HG02973 (cell line): ENCODE measurements around the gene PLEKHH1.

ENCODE experiments used
- ATAC-seq: cut with Tn5 transposase; IDR thresholded peaks from one replicate; pipeline ENCODE4 v1.9.1; 2021; ENCODE audit warnings: moderate library complexity; ENCODE audit not compliant: unreplicated experiment

The PLEKHH1 gene

DNA sequence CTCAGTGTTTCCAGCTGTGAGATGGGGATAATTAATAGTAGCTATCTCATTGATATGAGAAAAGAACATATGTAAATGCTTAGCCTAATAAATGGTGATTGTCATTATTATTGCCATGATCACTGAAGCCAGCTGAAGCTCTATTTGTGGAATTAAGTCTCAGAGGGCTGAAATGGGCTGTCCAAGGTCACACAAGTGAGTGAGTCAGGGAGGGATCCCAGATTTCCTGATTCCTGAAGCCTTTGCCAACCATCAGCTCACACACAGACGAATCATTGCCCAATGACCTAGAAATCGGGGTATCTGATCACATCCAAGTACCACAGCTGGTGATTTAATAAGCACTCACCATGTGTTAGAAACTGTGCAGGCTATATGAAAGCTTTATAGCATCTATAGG lies 23.0 kb upstream of the PLEKHH1 start:
- no peak for ATAC-seq

DNA sequence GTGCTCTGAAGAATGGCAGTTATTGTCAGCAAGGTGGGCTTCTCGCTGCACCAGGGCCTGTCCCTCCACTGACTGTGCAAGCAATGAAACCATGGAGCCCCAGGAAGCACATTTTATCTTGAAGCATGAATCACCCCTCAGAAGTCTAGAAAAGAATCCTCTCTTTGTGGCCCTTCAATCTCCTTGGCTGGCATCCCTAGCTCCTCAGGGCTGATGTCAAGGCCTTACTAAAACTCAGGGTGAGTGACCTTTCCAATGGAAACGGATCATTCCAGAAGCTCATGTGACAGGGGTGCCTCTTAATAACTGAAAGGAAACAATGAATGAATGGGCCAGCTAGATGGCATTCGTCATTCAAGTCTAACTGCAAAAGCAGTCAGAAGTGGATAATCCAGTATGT lies 22.3 kb upstream of the PLEKHH1 start:
- no peak for ATAC-seq

GRCh38 chr14:67512463-67513310 lies 20.4 kb upstream of the PLEKHH1 start:
- no peak for ATAC-seq

- ATAC-seq = no peak
Measured at GRCh38 chr14:67513631-67514108, 19.4 kb upstream of the PLEKHH1 start.

GRCh38 chr14:67514203-67514607 lies 18.9 kb upstream of the PLEKHH1 start:
- no peak for ATAC-seq

GRCh38 chr14:67514650-67515385 lies 18.3 kb upstream of the PLEKHH1 start:
- ATAC-seq = no peak

DNA sequence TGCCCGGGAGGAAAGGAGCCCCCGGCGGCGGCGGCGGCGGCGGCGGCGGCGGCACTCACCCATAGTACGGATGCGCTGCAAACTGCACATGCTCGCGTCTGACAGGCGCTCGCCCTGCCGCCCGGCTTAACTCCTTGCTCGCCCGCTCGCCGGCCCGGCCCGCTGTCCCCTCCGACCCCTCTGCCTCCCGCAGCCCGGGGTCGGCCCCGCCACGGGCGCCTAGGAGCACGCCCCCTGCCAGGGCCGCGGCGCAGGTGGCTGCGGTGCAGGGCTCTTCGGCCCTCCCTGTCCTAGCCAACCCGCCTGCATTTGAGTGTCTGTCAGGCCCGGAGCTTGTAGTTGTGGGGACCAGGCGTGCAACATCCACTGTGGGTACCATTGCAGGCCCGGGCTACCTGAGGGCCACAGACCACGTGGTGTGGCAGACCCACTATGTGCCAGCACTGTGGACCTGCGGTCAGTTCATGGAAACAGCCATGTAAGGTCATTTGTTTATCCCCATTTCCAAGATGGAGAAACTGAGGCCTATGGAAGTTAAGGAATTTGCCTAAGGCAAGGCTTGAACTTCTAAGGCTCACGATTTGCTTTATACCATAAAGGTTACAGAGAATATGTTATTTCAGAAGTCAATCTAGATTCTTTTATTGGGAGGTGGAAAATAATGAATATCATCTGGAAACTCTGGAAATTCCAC lies 17.6 kb upstream of the PLEKHH1 start:
- ATAC-seq = no peak

DNA sequence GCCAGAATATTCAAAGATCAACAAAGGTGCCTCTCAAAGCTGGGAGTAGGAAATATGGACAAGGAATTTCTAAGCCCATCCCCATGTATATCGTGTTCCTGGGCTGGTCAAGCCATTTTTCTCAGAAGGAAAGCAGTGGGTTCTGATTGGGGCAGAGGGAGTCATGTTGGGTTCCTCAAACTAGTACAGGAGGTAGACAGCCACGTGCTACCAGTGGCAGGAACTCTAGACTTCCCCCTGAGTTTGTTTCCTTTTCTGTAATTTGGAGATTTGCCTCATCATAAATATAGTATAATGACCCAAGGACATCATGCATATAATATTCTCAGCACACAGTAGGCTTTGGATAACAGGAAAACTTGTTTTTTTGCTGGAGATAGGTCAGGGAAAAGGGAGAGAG lies 16.4 kb upstream of the PLEKHH1 start:
- no peak for ATAC-seq

- ATAC-seq = no peak
Measured at GRCh38 chr14:67517083-67517482, 16.0 kb upstream of the PLEKHH1 start.

DNA sequence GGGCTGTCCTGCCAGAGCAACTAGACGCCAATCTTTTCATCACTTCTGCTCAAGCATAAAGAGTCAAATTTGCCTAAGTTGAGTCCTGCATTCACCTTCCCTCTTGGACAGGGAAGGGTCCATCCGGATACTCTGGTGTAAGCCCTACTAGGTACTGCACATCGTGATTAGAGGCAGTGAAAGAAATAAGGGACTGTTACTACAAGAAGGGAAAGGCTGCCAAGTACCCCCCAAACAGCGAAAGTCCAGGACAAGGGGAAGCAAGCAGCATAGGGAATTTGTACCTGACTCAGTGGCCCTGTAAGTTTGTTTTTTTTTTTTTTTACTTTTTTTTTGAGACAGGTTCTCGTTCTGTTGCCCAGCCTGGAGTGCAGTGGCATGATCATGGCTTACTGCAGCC lies 13.7 kb upstream of the PLEKHH1 start:
- ATAC-seq = no peak

GRCh38 chr14:67520482-67520881 lies 12.6 kb upstream of the PLEKHH1 start:
- ATAC-seq = no peak

GRCh38 chr14:67522270-67522669 lies 10.8 kb upstream of the PLEKHH1 start:
- ATAC-seq = no peak

DNA sequence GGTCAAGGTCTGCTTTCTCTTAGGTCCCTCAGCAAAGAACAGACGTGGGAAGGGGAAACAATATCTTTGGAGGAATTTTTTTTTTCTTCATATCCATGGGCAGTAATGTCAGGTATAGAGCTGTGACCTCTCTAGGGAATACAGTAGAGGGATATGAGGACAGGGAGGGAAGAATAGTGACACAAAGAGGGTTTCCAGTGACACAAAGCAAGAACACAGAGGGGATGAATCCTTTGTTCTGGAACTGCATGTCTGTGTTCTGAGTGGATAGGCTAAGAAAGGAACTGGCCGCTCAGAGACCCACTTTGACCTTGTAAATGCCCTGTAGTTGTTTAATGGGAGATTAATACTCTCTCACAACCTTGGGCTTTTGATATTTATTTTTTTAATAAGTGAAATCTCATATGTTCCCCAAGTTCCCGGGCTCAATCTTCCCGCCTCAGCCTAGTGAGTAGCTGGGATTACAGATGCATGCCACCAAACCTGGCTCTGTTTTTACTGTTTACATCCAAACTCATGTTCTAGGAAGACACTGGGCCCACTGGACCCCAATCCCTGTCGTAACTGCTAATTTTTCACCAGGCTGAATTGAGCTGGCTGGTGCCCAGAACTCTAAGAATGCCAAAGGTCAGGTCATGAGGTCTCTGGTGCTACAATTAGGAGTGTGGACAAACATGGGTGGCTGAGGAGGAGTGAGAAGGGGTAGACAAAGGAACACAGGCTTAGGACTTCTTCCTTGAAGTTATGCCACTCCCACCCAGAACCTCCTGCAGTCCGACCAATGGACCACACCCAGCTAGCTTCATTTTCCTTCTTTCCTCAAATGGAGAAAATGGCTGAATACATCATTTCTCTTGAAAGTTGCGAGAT lies 9.1 kb upstream of the PLEKHH1 start:
- ATAC-seq = no peak

- no peak for ATAC-seq
Measured at GRCh38 chr14:67524634-67524963, 8.5 kb upstream of the PLEKHH1 start.

GRCh38 chr14:67525389-67525788 lies 7.7 kb upstream of the PLEKHH1 start:
- no peak for ATAC-seq

DNA sequence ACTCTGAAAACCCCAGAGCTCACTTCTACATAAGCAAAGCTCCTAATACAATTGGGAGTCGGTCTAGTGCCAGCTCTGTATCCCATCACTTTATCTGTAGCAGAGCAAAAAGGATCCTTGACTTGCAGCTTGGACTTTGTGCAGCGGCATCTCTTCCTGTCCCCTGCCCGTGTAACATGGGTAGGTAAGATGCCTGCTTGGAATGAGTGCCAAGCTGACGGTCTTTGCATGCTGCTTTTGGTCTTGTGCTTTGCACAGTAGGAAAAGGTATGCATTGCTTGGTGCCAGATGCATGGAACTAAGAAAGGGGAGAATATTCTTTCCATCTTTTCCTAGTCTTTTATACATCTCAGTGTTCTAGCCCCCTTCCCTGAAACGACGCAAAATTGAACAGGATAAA lies 6.9 kb upstream of the PLEKHH1 start:
- no peak for ATAC-seq

GRCh38 chr14:67526676-67527459 lies 6.2 kb upstream of the PLEKHH1 start:
- no peak for ATAC-seq

DNA sequence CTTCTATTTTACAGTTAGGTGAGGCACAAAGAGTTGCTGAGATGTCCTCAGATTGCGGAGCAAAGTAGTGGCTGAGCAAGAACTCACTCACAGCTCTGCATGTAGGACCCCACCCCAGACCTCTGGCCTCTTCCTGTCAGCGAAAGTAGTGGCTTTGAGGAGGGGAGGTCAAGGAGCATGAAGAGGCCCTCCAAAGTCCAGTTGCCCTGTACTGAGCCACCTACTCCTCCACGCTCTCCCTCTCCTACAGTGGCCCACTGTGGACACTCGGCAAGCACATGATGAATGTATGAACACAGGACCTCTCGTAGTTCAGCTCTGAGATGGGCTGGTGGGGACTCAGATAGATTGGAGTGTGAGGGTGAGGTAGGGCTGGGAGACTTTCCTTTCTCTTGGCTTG lies 5.3 kb upstream of the PLEKHH1 start:
- ATAC-seq = no peak

DNA sequence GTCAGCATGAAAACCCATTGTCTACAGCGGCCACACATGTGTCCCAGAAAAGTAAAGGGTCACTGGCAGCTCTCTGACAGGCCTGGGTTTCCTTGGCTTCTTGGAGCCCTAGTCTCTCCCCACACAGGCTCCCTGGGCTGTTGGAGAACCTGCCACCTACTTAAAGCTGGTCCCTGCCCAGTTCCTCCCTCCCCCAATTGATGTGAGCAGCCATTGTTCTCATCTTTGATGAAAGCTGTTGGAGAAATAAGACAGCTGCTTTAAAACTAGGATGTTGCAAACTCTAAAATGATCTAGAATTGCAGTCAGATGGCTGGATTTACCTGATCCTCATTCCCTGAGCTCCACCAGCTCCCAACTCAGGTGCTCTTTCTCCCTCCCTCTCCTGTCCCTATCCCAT lies 4.8 kb upstream of the PLEKHH1 start:
- ATAC-seq = no peak
